ENCODE results near the gene ZNF451. TPM values are rescaled to one million over a fixed set of nuclear protein-coding genes. Genes with fewer than 3 reads are reported as not detected.
"Not testable (repeated sequence)": the region's sequence is repeated elsewhere in the genome, so short reads cannot be mapped to it uniquely, and the experiment has no call there.

ZNF451 gene
- total RNA-seq, 1 donor from 2014 or later = 49.8 TPM

DNA sequence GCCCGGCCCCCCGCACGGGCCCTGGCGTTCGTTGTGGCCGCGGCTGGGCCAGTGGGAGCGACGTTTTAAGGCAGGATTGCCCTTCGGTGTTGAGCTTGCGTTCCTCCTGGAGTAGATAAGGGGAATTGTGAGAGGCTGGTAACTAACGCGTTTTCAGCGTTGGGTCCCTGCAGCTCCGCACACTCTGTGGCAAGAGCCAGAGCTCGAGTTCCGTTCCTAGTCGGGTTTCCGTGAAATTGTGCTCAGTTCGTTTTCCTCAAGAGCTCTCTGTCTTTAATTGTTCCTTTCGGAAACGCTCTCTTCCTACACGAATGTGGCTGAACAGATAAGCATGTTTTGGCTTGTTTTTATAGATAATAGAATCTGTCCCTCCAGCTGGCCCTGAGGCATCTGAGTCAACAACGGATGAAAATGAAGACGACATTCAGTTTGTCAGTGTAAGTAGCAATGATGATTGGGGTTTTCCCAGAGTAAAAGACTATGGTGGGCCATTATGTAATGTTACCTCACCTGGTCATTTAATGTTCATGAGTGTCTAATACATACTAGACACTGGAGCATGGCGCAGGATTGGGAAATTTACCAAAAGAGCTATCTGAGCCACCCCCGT, 575 bp downstream of the ZNF451 start:
- not testable (repeated sequence) for DNase-seq (ENCODE audit: low read depth in 2 of 2)

DNA sequence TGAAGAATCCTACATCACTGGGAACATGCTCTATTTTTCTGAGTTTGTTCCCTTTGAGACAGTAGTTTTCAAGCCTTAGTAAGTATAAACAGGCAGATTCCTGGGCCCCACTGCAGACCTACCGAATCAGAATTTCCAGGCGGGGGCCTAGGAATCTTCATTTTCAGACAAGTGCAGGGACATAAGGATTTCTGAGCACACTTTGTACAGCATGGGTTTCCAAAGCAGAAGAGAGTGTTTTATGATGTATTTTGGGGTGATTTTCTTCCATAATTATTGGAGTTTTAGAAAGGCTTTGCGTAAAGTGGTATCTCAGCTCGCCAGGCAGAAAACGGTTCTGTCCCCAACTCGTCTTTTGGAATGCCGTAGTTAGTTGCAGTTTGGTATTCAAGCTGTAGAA, 1.4 kb downstream of the ZNF451 start:
- not testable (repeated sequence) for DNase-seq (ENCODE audit: low read depth in 2 of 2)

DNA sequence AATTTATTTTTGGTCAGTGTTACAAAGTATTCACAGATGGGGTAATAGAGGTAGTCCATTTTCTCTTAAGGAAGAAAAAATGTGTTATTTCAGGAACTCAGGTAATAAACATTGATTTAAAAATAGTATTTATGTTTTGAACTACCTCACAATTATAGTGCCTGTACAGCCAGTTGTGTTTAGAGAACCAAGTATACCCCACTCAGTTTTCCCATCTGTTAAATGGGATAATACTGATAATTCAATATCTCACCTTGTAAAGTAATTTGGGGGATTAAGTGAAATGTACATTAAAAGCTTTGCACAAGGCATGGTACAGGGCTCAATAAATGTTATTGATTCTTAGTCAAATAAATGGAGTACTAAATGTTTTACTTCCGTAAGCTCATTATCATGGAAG, 4.7 kb downstream of the ZNF451 start:
- DNase-seq (ENCODE audit: low read depth in 2 of 2) = no peak

DNA sequence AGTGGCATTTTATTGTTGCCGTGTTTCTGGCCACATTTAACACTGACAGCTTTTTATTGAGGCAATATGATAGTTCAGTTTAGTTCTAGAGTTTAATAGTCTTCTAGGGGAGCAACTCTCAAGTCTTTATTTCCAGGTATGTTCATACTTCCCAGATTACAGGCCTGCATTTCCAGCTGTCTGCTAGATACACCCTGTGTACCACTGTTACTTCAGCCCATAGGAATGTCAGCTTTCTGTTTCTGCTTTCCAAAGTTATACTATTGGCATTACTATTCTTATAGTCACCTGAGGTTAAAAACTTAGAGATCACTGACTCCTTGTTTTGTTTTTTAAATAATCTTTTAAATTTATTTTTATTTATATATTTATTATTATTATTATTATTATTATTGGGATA, 7.6 kb downstream of the ZNF451 start:
- DNase-seq (ENCODE audit: low read depth in 2 of 2) = peak in 1 of 2 donors; percentile 2

DNA sequence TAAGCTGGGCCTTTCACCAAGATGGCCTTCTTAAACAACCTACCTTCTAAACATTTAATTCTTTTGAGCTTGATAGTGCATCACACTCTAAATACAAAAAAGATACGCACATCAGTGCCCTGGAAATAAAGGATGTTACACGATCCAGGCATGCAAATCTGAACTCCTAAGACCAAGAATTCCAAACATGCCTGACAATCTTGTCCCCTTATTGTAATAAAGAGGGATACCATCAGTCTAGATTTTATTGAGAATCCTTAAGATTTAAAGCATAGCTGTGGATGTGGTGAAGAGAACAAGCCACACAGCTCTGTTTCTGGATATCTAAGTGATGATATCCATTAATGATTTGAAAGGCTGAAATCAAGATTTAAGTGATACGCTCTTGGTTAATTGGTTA, 13.0 kb downstream of the ZNF451 start:
- DNase-seq (ENCODE audit: low read depth in 2 of 2) = no peak

DNA sequence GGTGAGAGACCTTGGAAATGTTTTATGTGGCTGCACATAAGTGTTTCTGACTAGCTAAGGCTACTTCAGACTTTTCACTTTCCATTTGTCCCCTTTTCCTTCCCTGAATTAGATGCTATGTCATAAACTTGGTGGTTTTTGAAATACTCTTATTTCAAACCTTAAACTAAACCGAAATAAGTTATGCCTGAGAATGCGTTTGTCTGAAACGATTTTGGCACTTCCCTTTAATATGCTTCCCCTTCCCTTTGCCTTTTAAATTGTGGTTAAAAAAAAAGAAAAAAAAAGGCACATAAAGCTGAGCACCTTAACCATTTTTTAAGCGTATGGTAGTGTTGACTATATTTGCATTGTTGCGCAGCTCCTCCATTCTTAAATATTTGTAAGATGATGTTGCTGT, 14.3 kb downstream of the ZNF451 start:
- DNase-seq (ENCODE audit: low read depth in 2 of 2) = no peak

DNA sequence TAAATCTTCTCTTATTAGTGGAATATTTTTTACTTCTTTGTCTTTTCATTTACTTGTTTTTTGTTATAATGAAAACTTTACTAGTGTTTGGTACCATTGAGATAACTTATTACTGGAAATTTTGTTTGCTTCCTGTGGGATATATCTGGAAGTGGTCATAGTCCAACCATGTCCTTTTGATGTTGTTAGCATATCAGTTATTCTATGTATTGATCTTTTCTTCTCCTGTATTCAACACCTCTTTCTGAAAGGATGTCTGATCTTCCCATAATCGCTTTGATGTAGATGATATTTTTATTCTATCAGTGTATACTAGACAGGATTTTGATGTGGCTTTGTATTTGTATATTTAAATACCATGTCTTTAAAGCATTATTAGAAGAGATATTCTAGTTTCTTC, 17.0 kb downstream of the ZNF451 start:
- DNase-seq (ENCODE audit: low read depth in 2 of 2) = no peak

DNA sequence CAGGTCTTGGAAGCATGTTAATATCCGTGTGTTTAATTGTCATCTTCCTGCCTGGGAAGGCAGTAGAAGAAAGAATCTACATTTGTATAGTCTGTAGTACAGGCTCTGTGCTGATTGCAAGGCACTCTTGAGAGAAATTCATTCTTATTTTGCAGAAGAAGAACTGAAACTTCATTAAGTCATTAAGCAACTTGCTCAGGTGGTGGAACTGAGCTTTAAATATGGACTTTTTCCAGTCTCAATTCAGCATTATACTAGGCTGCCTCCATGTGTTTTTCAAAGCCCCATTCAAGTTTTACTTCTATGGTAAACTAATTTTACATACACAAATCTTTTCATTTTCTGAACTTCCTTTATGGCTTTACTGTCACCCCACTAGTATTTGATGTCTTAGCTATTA, 18.7 kb downstream of the ZNF451 start:
- DNase-seq (ENCODE audit: low read depth in 2 of 2) = no peak

DNA sequence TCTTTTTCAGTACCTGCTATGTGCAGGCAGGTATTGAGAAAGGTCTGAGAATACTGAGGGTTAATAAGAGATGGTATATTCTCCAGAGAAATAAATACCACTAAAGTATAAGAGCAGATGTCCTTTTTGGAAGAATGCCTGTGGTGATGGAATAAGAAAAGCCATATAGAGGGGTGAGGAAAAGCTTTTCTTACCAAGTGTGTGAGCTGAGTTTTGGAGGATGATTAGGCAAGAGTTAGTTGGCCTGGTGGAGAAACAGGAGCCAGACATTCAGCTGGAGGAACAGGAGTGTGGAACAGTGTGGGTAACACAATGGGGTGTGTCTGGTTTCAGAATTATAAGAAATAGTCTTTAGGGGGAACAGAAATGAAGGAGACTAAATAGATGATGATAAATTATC, 19.9 kb downstream of the ZNF451 start:
- DNase-seq (ENCODE audit: low read depth in 2 of 2) = no peak

DNA sequence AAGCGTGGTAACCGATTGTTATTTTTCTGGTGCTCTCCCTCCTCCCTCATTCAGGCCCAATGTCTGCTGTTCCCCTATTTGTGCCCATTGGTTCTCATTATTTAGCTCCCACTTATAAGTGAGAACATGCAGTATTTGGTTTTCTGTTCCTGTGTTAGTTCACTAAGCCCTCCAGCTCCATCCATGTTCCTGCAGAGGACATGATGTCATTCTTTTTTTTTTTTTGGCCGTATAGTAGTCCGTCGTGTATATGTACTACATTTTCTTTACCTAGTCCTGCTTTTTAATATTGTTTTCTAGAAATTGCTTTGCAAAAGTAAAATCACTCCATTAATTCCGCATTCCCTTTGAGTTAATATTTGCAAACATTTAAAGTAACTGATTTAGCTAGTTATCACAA, 23.1 kb downstream of the ZNF451 start:
- no peak for DNase-seq (ENCODE audit: low read depth in 2 of 2)

DNA sequence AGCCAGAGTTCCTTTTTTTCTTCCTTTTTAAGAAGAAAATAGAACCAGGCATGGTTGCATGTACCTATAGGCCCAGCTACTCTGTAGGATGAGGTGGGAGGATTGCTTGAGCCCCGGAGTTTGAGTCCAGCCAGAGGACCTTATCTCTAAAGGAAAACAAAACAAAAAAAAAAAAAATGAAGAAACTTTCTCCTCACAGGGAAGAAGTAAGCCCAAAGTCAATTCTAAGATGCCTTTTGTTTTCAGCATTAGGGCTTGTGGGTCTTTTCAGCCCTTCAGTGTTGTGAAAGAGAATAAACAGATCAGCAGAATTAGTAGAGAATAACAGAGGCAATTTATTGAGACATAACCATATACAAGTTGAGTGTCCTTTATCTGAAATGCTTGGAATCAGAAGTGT, 26.8 kb downstream of the ZNF451 start:
- no peak for DNase-seq (ENCODE audit: low read depth in 2 of 2)

DNA sequence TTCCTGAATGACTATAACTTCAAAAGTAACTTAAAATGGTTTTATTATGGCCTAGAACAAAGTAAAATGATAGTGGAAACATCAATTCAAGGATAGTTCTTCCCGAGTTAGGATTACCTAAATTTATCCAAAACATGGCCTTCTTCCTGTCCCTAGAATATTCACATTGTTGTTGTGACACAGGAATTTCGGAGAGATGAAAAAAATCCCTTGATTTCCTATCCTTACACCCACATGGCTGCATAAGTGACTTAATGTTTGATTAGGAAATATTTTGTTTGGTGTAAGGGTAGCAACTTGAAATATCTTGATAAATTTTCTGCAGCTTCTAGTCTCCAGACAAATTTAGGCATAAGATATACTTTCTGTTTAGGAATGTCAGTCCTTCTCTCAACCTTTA, 27.8 kb downstream of the ZNF451 start:
- DNase-seq (ENCODE audit: low read depth in 2 of 2) = no peak

DNA sequence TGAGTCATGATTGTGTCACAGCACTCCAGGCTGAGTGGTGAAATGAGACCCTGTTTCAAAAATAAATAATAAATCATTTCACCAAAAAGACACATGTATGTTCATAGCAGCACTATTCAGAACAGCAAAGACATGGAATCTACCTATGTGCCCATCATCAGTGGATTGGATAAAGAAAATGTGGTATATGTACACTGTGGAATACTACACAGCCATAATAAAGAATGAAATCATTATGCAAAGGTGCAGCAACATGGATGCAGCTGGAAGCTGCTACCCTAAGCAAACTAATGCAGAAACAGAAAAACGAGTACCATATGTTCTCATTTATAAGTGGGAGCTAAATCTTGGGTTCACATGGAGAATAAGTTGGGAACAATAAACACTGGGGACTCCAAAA, 33.1 kb downstream of the ZNF451 start:
- DNase-seq (ENCODE audit: low read depth in 2 of 2) = no peak

DNA sequence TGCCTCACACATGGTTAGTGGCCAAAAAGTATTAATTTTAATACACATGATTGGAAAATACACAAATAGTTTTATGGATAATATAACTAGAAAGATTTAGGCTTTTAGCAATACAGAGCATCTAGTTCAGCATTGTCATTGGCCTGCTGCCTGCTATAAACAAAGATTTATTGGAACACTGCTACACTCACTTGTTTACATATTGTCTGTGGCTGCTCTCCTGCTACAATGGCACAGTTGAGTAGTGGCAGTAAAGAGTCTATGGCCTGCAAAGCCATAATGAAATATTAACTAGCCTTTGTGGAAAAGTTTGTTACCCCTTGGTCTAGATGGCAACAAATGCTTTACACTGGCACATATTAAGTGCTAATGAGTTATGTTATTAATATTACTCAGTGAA, 37.8 kb downstream of the ZNF451 start:
- DNase-seq (ENCODE audit: low read depth in 2 of 2) = no peak

DNA sequence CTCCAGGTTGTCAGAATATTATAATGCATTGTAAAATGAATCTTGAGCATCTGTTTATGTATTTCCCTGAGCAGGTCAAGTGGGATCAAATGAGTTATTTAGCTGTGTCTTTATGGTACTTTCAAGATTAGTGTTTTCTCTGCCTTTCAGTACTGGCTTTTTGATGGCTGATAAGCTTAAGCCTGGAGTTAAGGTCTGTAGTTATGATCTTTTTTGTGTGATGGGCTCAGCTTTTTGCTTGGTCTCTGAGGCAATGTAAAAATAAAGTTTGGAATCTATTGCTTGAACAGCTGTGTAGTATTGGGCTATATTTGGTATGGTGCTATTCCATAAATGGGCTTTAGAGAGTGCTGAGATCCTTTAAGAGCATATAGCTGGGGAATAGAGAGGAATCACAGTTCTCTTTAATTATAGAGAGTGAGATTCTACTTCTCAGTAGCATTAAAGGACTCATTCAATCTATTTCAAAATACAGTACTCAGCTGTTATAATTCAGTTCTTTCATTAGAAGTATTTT, 40.7 kb downstream of the ZNF451 start:
- DNase-seq (ENCODE audit: low read depth in 2 of 2) = no peak

DNA sequence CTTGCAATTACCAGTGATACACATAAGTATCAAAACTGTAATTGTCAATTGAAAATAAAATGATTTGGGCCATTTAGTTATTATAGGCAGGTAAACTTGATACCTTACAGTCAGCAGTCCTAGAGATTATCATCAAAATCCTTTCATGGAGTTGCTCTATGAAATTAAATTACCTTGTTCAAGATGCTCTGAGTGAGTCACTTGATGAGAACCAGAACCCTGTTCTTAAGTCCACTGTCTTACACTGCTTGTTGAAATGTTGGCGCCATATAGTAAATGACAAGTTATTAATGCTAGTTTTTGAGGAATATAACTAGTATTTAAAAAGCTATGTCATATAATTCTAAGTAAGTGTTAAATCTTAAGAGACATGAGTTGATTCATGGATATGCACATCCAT, 45.0 kb downstream of the ZNF451 start:
- DNase-seq (ENCODE audit: low read depth in 2 of 2) = no peak

DNA sequence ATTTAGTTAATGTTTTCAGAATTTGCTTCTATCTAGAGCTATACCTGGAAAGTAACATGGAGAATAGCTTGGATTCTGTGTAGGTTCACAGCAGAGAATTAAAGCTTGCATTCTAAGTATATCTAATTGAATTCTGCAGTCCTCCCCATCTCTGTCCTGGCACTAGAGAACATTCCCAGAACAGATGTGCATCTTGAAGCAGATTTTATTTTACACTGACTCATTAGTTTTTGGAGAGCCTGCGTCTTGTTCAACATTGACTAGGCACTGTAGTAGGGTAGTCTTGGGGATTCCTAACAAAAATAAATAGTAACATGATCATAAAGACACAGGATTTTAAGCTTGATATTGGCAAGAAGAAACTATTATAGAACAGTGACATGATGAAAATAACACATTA, 45.9 kb downstream of the ZNF451 start:
- no peak for DNase-seq (ENCODE audit: low read depth in 2 of 2)

DNA sequence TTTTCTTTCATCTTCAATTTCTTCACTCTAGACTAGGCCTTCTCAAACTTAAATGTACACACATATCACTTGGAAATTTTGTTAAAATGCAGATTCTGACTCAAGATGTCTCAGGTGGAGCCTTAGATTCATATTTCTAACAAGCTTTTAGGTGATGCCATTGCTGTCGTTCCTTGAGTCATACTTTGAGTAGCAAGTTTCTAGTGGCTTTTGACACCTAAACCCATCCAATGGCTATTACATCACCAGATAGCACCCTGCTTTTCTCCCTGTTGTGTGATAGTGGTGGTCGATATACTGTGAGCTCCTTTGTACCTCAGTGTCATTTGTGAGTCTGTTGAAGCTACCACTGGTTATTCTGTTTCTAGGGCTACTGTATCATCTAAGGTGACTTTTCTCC, 47.4 kb downstream of the ZNF451 start:
- no peak for DNase-seq (ENCODE audit: low read depth in 2 of 2)

DNA sequence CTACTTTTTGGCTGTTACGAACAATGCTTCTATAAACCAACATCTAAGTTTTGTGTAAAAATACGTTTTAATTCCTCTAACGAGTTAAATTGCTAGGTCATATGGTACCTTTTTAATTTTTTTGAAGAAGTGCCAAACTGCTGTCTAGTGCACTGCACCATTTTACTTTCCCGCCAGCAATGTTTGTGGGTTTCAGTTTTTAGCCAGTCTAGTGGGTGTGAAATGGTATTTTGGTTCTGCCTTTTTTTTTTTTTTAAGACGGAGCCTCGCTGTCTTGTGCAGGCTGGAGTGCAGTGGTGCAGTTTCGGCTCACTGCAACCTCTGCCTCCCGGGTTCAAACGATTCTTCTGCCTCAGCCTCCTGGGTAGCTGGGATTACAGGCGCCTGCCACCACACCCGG, 48.0 kb downstream of the ZNF451 start:
- no peak for DNase-seq (ENCODE audit: low read depth in 2 of 2)

DNA sequence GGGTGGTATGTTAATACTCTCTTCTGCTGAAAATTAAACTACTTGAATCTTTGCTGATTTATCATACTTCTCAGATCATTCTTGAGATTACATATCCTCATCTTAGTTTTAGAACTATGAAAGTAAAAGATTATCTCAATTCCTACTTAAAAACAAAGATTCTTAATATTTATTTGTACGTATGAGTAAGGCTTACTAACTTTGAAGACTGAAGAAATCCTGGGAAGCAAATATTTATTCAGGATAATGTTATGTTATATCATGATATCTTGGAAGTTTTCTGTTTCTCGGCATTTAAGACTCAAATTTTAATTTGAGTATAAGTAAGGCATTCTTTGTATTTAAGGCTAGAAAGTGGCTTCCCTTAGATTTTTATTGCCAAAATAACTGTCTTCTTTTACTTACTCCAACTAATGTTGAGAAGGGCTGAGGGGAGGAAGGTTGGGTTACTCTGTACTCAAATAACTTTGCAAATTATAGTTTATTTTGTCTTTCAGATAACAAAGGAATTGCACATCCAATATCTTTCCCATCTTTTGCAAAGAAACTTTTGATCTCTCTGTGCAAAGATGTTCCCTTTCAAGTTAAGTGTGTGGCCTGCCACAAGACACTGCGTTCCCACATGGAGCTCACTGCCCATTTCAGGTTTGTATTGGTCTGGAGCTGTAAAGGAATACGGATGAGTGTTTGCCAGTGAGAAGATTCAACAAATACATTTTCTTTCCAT, 51.6 kb downstream of the ZNF451 start:
- no peak for DNase-seq (ENCODE audit: low read depth in 2 of 2)

DNA sequence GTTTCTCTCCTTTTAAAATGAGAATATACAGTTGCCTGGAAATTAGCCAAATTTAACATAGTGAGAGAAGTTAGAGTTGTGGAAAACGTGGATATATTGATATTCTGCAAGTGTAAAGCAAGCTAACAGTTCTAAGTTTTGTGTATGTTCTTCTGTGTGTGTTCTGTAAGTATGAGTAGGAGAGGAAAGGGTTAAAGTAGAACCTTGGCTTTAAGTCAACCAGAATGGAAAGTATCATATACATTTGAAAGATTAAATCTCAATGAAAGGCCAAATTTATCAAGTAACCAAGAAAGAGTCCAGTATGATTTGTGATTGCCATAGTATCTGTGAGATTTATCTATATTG, 52.2 kb downstream of the ZNF451 start:
- DNase-seq (ENCODE audit: low read depth in 2 of 2) = no peak

DNA sequence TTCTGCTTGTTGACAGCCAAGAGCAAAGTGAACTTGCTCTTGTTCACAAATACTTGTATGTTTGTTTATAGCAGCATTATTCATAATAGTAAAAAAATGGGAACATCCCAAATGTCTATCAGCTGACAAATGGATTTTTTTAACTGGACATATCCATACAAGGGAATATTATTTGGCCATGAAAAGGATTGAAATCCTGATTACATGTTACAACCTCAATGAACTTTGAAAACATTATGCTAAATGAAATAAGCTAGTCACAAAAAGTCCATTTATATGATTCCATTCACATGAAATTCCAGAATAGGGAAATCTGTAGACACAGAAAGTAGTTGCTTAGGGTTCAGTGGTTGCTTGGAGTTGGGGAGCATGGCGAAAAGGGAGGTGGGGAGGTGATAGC, 53.7 kb downstream of the ZNF451 start:
- DNase-seq (ENCODE audit: low read depth in 2 of 2) = no peak

DNA sequence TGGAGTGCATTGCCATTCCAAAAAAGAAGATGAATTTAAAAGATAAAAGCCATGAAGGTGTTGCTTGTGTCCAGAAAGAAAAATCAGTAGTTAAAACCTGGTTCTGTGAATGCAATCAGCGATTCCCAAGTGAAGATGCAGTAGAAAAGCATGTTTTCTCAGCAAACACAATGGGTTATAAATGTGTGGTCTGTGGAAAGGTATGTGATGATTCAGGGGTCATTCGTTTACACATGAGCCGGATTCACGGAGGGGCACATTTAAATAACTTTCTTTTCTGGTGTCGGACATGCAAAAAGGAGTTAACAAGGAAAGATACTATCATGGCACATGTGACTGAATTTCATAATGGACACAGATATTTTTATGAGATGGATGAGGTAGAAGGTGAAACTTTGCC, 57.4 kb downstream of the ZNF451 start:
- DNase-seq (ENCODE audit: low read depth in 2 of 2) = no peak
